Pancreas (tissue), 10 donors: Measurements from ENCODE around the gene LRRC3. TPM values are rescaled to one million over a fixed set of nuclear protein-coding genes. Genes with fewer than 3 reads are reported as not detected.
A peak's percentile ranks its signal among the peaks of the same experiment; 100 is the strongest.

Source experiments
- ATAC-seq, 4 donors: fragments of 200-7000 bp; cut with Tn5 transposase; one replicate each; pipeline versions ENCODE4 v1.8.0 to v1.9.1; 2020; ENCODE audit warnings: mild to moderate bottlenecking in 4 of 4, moderate library complexity in 4 of 4
- DNase-seq, 6 donors: peaks; one replicate each; pipeline ENCODE4 v3.0.0-alpha.2; 2020
- FAIRE-seq: peaks from 2 replicates; lab custom pipeline; 2012; peaks lifted over from hg19 to GRCh38; lab: Jason Lieb, UNC
- H3K27ac ChIP-seq, 4 donors: fragments of 200-600 bp; sonication (generic); 1 replicate in 3 of 4; 2 replicates in 1 of 4; pipeline versions ENCODE4 v1.5.0 to v1.8.0; 2020
- H3K27me3 ChIP-seq, 4 donors: fragments of 200-600 bp; one replicate each; pipeline ENCODE4 v1.8.0; 2021
- H3K36me3 ChIP-seq, 3 donors: fragments of 200-600 bp; sonication (generic) in 1 of 3; one replicate each; pipeline versions ENCODE4 v1.5.0 to v1.8.0; 2020 to 2021
- H3K4me1 ChIP-seq, 3 donors: fragments of 200-600 bp; one replicate each; pipeline ENCODE4 v1.8.0; 2021
- H3K4me3 ChIP-seq, 4 donors: fragments of 200-600 bp; sonication (generic) in 2 of 4; one replicate each; pipeline versions ENCODE4 v1.5.0 to v1.8.0; 2020 to 2021
- H3K9me3 ChIP-seq, 4 donors: fragments of 200-600 bp; one replicate each; pipeline ENCODE4 v1.8.0; 2021
- WGBS, 2 donors: extraction: QIAGEN DNeasy Blood & Tissue Kit; methylation state at CpG; one replicate each; pipeline ENCODE4 v1.1.7; 2013; 5-methylcytosine and 5-hydroxymethylcytosine counted together
- intact Hi-C, 3 donors: fragments of 100-400 bp; cut with DNase I; formaldehyde crosslinking; loops; one replicate each; pipeline versions ENCODE4 v1.11.1 to v1.14.2; 2022
- polyA plus RNA-seq, 2 donors: library from polyadenylated mRNA; stranded (reverse); fragments of 200-250 nt; gene quantifications; one replicate each; pipeline ENCODE4 v1.2.3, GENCODE V29; 2013
- total RNA-seq, 6 donors: library from RNA; stranded (reverse); fragmentation: NEBNext Ultra II Directional in 4 of 6; extraction: Animal tissue kit (Norgen Biotek cat#: 25700) in 4 of 6; gene quantifications; one replicate each; pipeline versions ENCODE4 v1.2.1 to v1.2.4, GENCODE V29; 2021 to 2023
- TF ChIP-seq, protein P1 (sequence below), 4 donors: fragments of 200-600 bp; sonication (generic) in 3 of 4; IDR thresholded peaks; one replicate each; pipeline versions ENCODE4 v1.5.0 to v1.8.0; 2021; ENCODE audit warnings: antibody characterized with exemption in 4 of 4
- donor health status: healthy with polysubstance abuse.
- donor health status: DM: no; HTN: no; CAD: no; lungs with moderate emphysema.
- donor health status: DM: no; HTN: no; CAD: no.
- donor health status: control.
- donor health status: control.
- donor health status: Bipolar disorder and iron deficiency.
- donor health status: DM: yes; HTN: yes; CAD: no.
- donor health status: DM: no; HTN: no; CAD: no.
- donor health status: DM: no; HTN: no; CAD: no.
- donor health status: DM: yes; HTN: yes; CAD: no.

The LRRC3 gene, protein sequence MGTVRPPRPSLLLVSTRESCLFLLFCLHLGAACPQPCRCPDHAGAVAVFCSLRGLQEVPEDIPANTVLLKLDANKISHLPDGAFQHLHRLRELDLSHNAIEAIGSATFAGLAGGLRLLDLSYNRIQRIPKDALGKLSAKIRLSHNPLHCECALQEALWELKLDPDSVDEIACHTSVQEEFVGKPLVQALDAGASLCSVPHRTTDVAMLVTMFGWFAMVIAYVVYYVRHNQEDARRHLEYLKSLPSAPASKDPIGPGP
- 1 to 10 TPM in 1 of 6 donors, under 1 TPM in 5; 0.35 to 1.7 (median 0.45) TPM for total RNA-seq
- polyA plus RNA-seq = under 1 TPM; 0.46 to 0.66 TPM

DNA sequence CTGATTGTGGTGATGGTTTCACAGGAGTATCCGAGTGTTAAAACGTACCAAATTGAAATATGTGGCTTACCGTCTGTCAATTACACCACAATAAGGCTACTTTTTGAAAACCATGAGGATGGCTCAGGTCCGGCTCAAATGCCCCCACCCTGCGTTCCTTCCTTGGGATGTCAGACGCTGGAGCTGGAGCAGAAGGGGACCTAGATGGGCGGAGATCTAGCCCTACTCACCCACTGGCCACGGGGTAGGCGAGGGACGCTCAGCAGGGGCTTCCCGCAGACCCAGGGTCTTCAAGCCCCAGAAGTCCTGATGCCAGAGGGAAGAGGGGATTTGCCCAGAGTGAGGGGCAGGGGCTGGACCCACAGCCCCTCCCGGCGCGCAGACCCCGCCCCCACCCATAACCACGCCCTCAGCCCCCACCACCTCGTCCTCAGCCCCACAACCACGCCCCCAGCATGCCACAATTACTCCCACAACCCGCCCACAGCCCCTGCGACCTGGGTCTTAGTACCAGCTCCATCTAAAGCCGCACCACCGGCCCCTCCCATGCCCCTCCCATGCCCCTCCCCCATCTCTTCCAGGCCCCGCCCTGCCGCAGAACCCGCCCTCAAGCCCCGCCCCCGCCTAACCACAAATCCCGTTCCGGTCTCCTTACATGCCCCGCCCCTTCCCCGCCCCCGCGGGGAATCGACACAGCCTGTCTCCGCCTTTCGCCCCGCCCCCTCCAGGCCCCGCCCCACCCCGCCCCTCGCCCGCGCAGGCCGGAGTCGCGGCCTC, at the start of gene LRRC3:
Gene LRRC3, plus strand, starts transcription at position 764 of the 777 bp plus-strand sequence. CDS start 1,135 bp downstream, outside the sequence.
- TF ChIP-seq, protein P1, sequence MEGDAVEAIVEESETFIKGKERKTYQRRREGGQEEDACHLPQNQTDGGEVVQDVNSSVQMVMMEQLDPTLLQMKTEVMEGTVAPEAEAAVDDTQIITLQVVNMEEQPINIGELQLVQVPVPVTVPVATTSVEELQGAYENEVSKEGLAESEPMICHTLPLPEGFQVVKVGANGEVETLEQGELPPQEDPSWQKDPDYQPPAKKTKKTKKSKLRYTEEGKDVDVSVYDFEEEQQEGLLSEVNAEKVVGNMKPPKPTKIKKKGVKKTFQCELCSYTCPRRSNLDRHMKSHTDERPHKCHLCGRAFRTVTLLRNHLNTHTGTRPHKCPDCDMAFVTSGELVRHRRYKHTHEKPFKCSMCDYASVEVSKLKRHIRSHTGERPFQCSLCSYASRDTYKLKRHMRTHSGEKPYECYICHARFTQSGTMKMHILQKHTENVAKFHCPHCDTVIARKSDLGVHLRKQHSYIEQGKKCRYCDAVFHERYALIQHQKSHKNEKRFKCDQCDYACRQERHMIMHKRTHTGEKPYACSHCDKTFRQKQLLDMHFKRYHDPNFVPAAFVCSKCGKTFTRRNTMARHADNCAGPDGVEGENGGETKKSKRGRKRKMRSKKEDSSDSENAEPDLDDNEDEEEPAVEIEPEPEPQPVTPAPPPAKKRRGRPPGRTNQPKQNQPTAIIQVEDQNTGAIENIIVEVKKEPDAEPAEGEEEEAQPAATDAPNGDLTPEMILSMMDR (IDR thresholded peaks at IDR 0.05) = no peak
- FAIRE-seq = no peak
- ATAC-seq = peak; percentile 80 to 92 (median 90)
- peaks cover 0 to 5% (median 0%) of the 10 kb centered on the region in 3 donors for H3K4me1 ChIP-seq
- intact Hi-C loops = no loop called here
- no peaks in the 10 kb centered on the region for H3K9me3 ChIP-seq
- no peak within 1 kb of the TSS for H3K27ac ChIP-seq
- H3K27me3 ChIP-seq = no peaks in the 10 kb centered on the region
- 8% methylated on average over 36 to 45 of the region's 45 CpGs for WGBS, 2 donors
- no peaks in the 10 kb centered on the region for H3K36me3 ChIP-seq
- H3K4me3 ChIP-seq = peak within 1 kb of the TSS; percentile 57 to 84 (median 61)
- peak; percentile 81 to 92 (median 87) for DNase-seq

DNA sequence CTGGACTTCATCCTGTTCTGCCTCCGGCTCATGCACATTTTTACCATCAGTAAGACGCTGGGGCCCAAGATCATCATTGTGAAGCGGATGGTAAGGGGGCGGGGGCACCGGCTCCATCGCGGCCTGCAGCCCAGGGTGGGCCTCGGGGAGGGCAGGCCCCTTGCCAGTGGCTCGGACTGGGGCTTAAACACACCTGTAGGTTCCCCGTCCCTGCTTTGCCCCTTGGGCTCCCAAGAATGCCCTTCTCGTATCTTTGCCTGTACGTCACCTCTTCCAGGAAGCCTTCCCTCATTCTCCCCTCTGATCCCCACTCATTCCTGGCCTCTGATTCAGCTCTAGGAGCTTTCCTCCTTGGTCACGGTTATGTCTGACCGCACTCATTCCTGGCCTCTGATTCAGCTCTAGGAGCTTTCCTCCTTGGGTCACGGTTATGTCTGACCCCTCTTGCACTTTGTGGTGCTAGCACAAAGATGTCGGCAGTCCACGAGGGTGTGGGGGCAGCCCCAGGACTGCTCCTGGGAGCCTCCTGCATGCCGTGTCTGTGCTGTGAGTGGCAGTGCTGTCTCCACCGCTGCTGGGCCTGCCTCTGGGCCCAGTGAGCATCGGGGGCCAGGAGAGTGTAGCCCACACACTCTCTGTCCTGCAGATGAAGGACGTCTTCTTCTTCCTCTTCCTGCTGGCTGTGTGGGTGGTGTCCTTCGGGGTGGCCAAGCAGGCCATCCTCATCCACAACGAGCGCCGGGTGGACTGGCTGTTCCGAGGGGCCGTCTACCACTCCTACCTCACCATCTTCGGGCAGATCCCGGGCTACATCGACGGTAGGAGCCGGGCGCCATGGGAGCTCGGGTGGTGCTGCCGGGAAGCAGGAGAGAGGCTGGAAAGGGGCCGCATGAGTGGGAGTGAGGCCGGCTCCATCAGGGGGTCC, 49.1 kb upstream of the LRRC3 start:
- intact Hi-C loops = no loop called here
- H3K9me3 ChIP-seq = no peaks in the 10 kb centered on the region
- H3K27me3 ChIP-seq = no peaks in the 10 kb centered on the region
- H3K36me3 ChIP-seq = no peaks in the 10 kb centered on the region
- H3K4me1 ChIP-seq = no peaks in the 10 kb centered on the region
- H3K27ac ChIP-seq = no peak overlapping the region
- 71 to 83% methylated on average over 37 of the region's 37 CpGs for whole genome bisulfite sequencing, 2 donors
- peak in 1 of 6 donors; percentile 71 for DNase-seq
- TF ChIP-seq, protein P1 (IDR thresholded peaks at IDR 0.05) = no peak
- no peak for ATAC-seq
- FAIRE-seq = no peak
- no peak overlapping the region for H3K4me3 ChIP-seq

DNA sequence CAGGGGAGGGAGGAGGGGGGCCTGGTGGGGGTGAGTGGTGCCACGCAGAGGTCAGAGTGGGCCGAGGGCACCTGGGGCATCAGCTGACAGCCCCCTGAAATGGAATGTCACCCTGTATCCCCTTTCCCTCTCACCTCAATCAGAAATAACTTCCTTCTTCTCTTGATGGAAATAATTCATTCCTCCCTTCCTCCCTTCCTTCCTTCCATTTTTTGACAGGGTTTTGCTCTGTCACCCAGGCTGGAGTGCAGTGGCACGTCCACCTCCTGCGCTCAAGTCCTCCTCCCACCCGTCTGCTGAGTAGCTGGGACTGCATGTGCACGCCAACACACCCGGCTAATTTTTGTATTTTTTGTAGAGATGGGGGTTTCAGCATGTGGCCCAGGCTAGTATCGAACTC, 48.4 kb upstream of the LRRC3 start:
- Histone ChIP-seq H3K4me1 (no peaks in the 10 kb centered on the region), H3K4me3 (no peak overlapping the region), H3K27ac (no peak overlapping the region), H3K27me3 (no peaks in the 10 kb centered on the region), H3K9me3 (no peaks in the 10 kb centered on the region), H3K36me3 (no peaks in the 10 kb centered on the region)
- FAIRE-seq (no peak), ATAC-seq (no peak), DNase-seq (no peak)
- 73 to 75% methylated on average over 8 of the region's 8 CpGs for WGBS, 2 donors
- intact Hi-C loops = no loop called here
- TF ChIP-seq, protein P1 (IDR thresholded peaks at IDR 0.05) = no peak

DNA sequence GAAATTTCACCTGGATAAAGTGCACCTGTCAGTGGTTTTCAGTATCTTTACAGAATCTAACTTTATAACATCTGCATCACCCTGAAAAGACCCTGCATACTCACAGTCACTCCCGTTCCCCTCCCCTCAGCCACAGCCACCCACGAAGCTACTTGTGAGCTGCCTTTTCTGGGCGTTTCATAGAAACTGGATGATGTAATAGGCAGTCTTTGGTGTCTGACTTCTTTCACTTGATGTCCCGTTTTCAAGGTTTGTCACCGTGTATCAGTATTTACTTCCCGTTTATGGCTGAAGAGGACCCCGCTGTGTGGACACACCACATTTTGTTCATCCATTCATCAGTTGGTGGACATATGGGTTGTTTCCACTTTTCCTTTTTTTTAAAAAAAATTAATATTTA, 47.8 kb upstream of the LRRC3 start:
- Histone ChIP-seq H3K9me3 (no peaks in the 10 kb centered on the region), H3K4me3 (no peak overlapping the region), H3K4me1 (no peaks in the 10 kb centered on the region), H3K36me3 (no peaks in the 10 kb centered on the region), H3K27me3 (no peaks in the 10 kb centered on the region), H3K27ac (no peak overlapping the region)
- intact Hi-C loops = no loop called here
- TF ChIP-seq, protein P1 (IDR thresholded peaks at IDR 0.05) = no peak
- DNase-seq = no peak
- no peak for ATAC-seq
- FAIRE-seq = no peak
- WGBS, 2 donors = 63 to 75% methylated on average over 7 of the region's 7 CpGs
